H1 (cell line): ENCODE measurements around the gene FOLR3. TPM values are rescaled to one million over a fixed set of nuclear protein-coding genes. Genes with fewer than 3 reads are reported as not detected.

Experiments used
- CTCF ChIA-PET: fragments of 300-600 bp; sonication (Branson Sonifier 250); formaldehyde crosslinking; loops from one replicate; lab custom pipeline; 2021; ENCODE audit not compliant: partially characterized antibody; lab: Charles Lee
- POLR2A ChIA-PET: fragments of 300-600 bp; sonication (Branson Sonifier 250); formaldehyde crosslinking; loops from one replicate; lab custom pipeline; 2021; ENCODE audit warnings: inconsistent platforms; ENCODE audit not compliant: partially characterized antibody; lab: Charles Lee
- DNase-seq, 2 experiments: peaks; one replicate each; pipeline versions ENCODE4 v3.0.0 to v3.0.0-alpha.2; 2010 to 2022; ENCODE audit warnings: low spot score in 2 of 2, low read depth in 1 of 2, mixed read lengths in 1 of 2
- FAIRE-seq: peaks from 2 replicates; lab custom pipeline; 2011; peaks lifted over from hg19 to GRCh38; lab: Jason Lieb, UNC
- H2AFZ ChIP-seq: 2 replicates; pipeline ENCODE4 v1.8.1; 2012; ENCODE audit warnings: low read length, inconsistent platforms
- H2AK5ac ChIP-seq: 2 replicates; pipeline ENCODE4 v1.6.1; 2013; ENCODE audit warnings: low read depth, low read length
- H2BK120ac ChIP-seq: replicated peaks from 2 replicates; pipeline ENCODE3; 2013; ENCODE audit warnings: low read depth, low read length, inconsistent platforms
- H2BK12ac ChIP-seq: 2 replicates; pipeline ENCODE4 v1.6.1; 2013; ENCODE audit warnings: low read depth, low read length
- H2BK15ac ChIP-seq: 2 replicates; pipeline ENCODE4 v1.6.1; 2013; ENCODE audit warnings: low read length
- H2BK20ac ChIP-seq: 2 replicates; pipeline ENCODE4 v1.6.1; 2013; ENCODE audit warnings: low read length
- H2BK5ac ChIP-seq: 2 replicates; pipeline ENCODE4 v1.6.1; 2013; ENCODE audit warnings: low read depth, low read length
- H3K14ac ChIP-seq: 2 replicates; pipeline ENCODE4 v1.6.1; 2013; ENCODE audit warnings: inconsistent platforms; ENCODE audit not compliant: insufficient read length
- H3K18ac ChIP-seq: 2 replicates; pipeline ENCODE4 v1.6.1; 2013; ENCODE audit warnings: low read length; ENCODE audit errors: extremely low read depth
- H3K23ac ChIP-seq: 2 replicates; pipeline ENCODE4 v1.6.1; 2013; ENCODE audit warnings: inconsistent platforms; ENCODE audit not compliant: insufficient read length
- H3K23me2 ChIP-seq: 2 replicates; pipeline ENCODE4 v1.6.1; 2013; ENCODE audit warnings: low read depth, low read length
- H3K27ac ChIP-seq: 2 replicates; pipeline ENCODE4 v1.6.1; 2011; ENCODE audit warnings: low read depth, low read length, inconsistent platforms
- H3K27me3 ChIP-seq, 4 experiments: replicated peaks in 1 of 4; 1 replicate in 1 of 4; 2 replicates in 3 of 4; pipeline versions ENCODE4 v1.6.1 to v1.8.1; 2011 to 2013; ENCODE audit warnings: low read length in 3 of 4, mild to moderate bottlenecking in 3 of 4, inconsistent platforms in 2 of 4, mixed read lengths in 2 of 4, moderate library complexity in 1 of 4; ENCODE audit not compliant: control insufficient read depth in 3 of 4, insufficient read depth in 3 of 4; ENCODE audit errors: extremely low read depth in 1 of 4
- H3K36me3 ChIP-seq, 4 experiments: 2 replicates each; pipeline versions ENCODE4 v1.6.1 to v1.8.1; 2011 to 2013; ENCODE audit warnings: mild to moderate bottlenecking in 4 of 4, low read length in 3 of 4, moderate library complexity in 2 of 4, control low read depth in 1 of 4, inconsistent platforms in 1 of 4; ENCODE audit not compliant: insufficient read depth in 4 of 4, control insufficient read depth in 2 of 4
- H3K4ac ChIP-seq: replicated peaks from 2 replicates; pipeline ENCODE3; 2013; ENCODE audit warnings: low read length, low read depth, mixed read lengths, inconsistent platforms; ENCODE audit not compliant: insufficient read length
- H3K4me1 ChIP-seq, 4 experiments: replicated peaks in 1 of 4; 1 replicate in 1 of 4; 2 replicates in 3 of 4; pipeline versions ENCODE4 v1.6.1 to v1.8.1; 2011 to 2013; ENCODE audit warnings: low read length in 3 of 4, inconsistent platforms in 2 of 4, mixed read lengths in 1 of 4; ENCODE audit not compliant: insufficient read depth in 4 of 4, control insufficient read depth in 3 of 4
- H3K4me2 ChIP-seq, 2 experiments: 2 replicates each; pipeline versions ENCODE4 v1.6.1 to v1.8.1; 2011 to 2013; ENCODE audit warnings: low read depth in 2 of 2, low read length in 2 of 2, control low read depth in 1 of 2, inconsistent platforms in 1 of 2, mild to moderate bottlenecking in 1 of 2; ENCODE audit not compliant: insufficient read depth in 1 of 2
- H3K4me3 ChIP-seq, 4 experiments: fragments of 200-600, 300-600 bp in 1 of 4; sonication (generic), shearing (Covaris generic), sonication (Bioruptor Twin) in 1 of 4; 2 replicates each; pipeline versions ENCODE4 v1.5.1 to v1.8.1; 2011 to 2016; ENCODE audit warnings: low read length in 4 of 4, low read depth in 3 of 4, control low read depth in 2 of 4, inconsistent platforms in 2 of 4, mild to moderate bottlenecking in 2 of 4, mixed read lengths in 1 of 4, moderate library complexity in 1 of 4; ENCODE audit not compliant: insufficient read depth in 2 of 4; ENCODE audit errors: extremely low read depth in 1 of 4
- H3K56ac ChIP-seq: replicated peaks from 2 replicates; pipeline ENCODE3; 2013; ENCODE audit warnings: low read depth, mild to moderate bottlenecking, mixed read lengths, low read length, inconsistent platforms; ENCODE audit not compliant: insufficient read length
- H3K79me1 ChIP-seq: 2 replicates; pipeline ENCODE4 v1.6.1; 2013; ENCODE audit warnings: low read depth, low read length, control low read depth
- H3K79me2 ChIP-seq, 2 experiments: 2 replicates each; pipeline versions ENCODE4 v1.6.1 to v1.8.1; 2012 to 2013; ENCODE audit warnings: low read length in 2 of 2, mild to moderate bottlenecking in 2 of 2, inconsistent platforms in 1 of 2; ENCODE audit not compliant: insufficient read depth in 2 of 2, control insufficient read depth in 1 of 2
- H3K9ac ChIP-seq, 4 experiments: replicated peaks in 1 of 4; 1 replicate in 1 of 4; 2 replicates in 3 of 4; pipeline versions ENCODE4 v1.6.1 to v1.8.1; 2011 to 2013; ENCODE audit warnings: low read depth in 3 of 4, low read length in 3 of 4, control low read depth in 2 of 4, mild to moderate bottlenecking in 2 of 4, moderate library complexity in 2 of 4, inconsistent platforms in 1 of 4; ENCODE audit errors: extremely low read depth in 1 of 4
- H3K9me3 ChIP-seq, 2 experiments: 2 replicates each; pipeline versions ENCODE4 v1.6.1 to v1.8.1; 2012 to 2013; ENCODE audit warnings: mild to moderate bottlenecking in 2 of 2, moderate library complexity in 2 of 2, control low read depth in 1 of 2, inconsistent platforms in 1 of 2, low read depth in 1 of 2, low read length in 1 of 2, mixed read lengths in 1 of 2; ENCODE audit not compliant: insufficient read depth in 2 of 2
- H4K20me1 ChIP-seq, 2 experiments: replicated peaks in 1 of 2; 2 replicates each; pipeline versions ENCODE3 to v1.8.1; 2011 to 2013; ENCODE audit warnings: inconsistent platforms in 2 of 2, low read length in 2 of 2, mild to moderate bottlenecking in 1 of 2; ENCODE audit not compliant: insufficient read depth in 2 of 2, control insufficient read depth in 1 of 2
- H4K5ac ChIP-seq: 2 replicates; pipeline ENCODE4 v1.6.1; 2013; ENCODE audit warnings: low read length, low read depth, mixed read lengths, inconsistent platforms; ENCODE audit not compliant: insufficient read length
- H4K8ac ChIP-seq: 2 replicates; pipeline ENCODE4 v1.8.0; 2013; ENCODE audit warnings: mild to moderate bottlenecking, moderate library complexity, low read length, inconsistent platforms; ENCODE audit not compliant: insufficient read depth; ENCODE audit errors: extremely low read depth
- H4K91ac ChIP-seq: replicated peaks from 2 replicates; pipeline ENCODE3; 2013; ENCODE audit warnings: low read length, mixed read lengths, inconsistent platforms; ENCODE audit not compliant: insufficient read length
- EZH2 ChIP-seq: fragments of 200-600 bp; sonication (generic); IDR thresholded peaks from 2 replicates; pipeline ENCODE4 v1.7.1; 2012; ENCODE audit warnings: low read depth, mild to moderate bottlenecking, moderate library complexity, low read length, inconsistent platforms; ENCODE audit not compliant: severe bottlenecking
- JUND ChIP-seq: IDR thresholded peaks from 2 replicates; pipeline ENCODE4 v1.6.1; 2011; ENCODE audit warnings: mild to moderate bottlenecking, improper control_type of control experiment, low read length
- NANOG ChIP-seq: IDR thresholded peaks from 2 replicates; pipeline ENCODE4 v1.6.1; 2011; ENCODE audit warnings: low read length, low read depth, mild to moderate bottlenecking, inconsistent platforms; ENCODE audit not compliant: insufficient read depth, poor library complexity, severe bottlenecking
- SIRT6 ChIP-seq: IDR thresholded peaks from one replicate; pipeline ENCODE4 v1.7.1; 2012; ENCODE audit warnings: low read length, inconsistent platforms
- YY1 ChIP-seq: IDR thresholded peaks from 2 replicates; pipeline ENCODE4 v1.6.1; 2011; ENCODE audit warnings: low read depth, mild to moderate bottlenecking, low read length
- WGBS, 2 experiments: shearing (Covaris generic) in 1 of 2; methylation state at CpG; one replicate each; pipeline versions ENCODE4 v1.1.6 to v1.1.7; 2013 to 2015; ENCODE audit warnings: low lambda C conversion rate in 2 of 2, mixed read lengths in 2 of 2, inconsistent platforms in 1 of 2, low coverage in 1 of 2, missing lambda C conversion rate in 1 of 2; ENCODE audit not compliant: insufficient replicate concordance in 2 of 2, insufficient coverage in 1 of 2, insufficient read length in 1 of 2; ENCODE audit errors: extremely low coverage in 1 of 2, missing lambda C conversion rate in 1 of 2; 5-methylcytosine and 5-hydroxymethylcytosine counted together
- polyA plus RNA-seq, 7 experiments: library from polyadenylated mRNA; depleted of rRNA in 3 of 7; stranded (reverse) in 5 of 7; unstranded in 2 of 7; fragments of >200 nt in 5 of 7; fragments of 200-250 nt in 2 of 7; gene quantifications; 1 replicate in 5 of 7; 2 replicates in 1 of 7; 4 replicates in 1 of 7; pipeline versions ENCODE4 v1.2.1 to v1.2.3, GENCODE V29; 2011 to 2013; ENCODE audit warnings: missing spikeins in 2 of 7, mixed read lengths in 2 of 7
- total RNA-seq: library from RNA; stranded (reverse); fragmentation: NEBNext Ultra II Directional; extraction: Animal tissue kit (Norgen Biotek cat#: 25700); gene quantifications from 2 replicates; pipeline ENCODE4 v1.2.1, GENCODE V29; 2021

Gene FOLR3
- total and polyA plus RNA-seq, 2 of the 8 experiments (the other 6 are each of a cell fraction or from before 2014, with no cell fraction given), result not detected

- ChIA-PET POLR2A (no interaction called here), CTCF (interaction anchor here (1.0 to 10.4 kb wide), 6 partner anchors 10 to 161 kb away, joined by 3 to 71 read pairs (median 4); no protein-coding TSS in a partner anchor)
- TF ChIP-seq EZH2, result no peak
- TF ChIP-seq SIRT6, result no peak
- no peak for TF ChIP-seq JUND
- no peak for TF ChIP-seq NANOG
- TF ChIP-seq YY1, result no peak
- no peak overlapping the region for H4K91ac ChIP-seq
- H3K9ac ChIP-seq, result no peak overlapping the region
- no peaks in the 10 kb centered on the region for H3K36me3 ChIP-seq
- 85% methylated on average over 4 of the region's 4 CpGs; no CpG with 5 or more reads in 1 of the 2 experiments for WGBS, 2 experiments
- no peak for FAIRE-seq
- no peak overlapping the region for H2BK15ac ChIP-seq
- H3K4me1 ChIP-seq, result no peaks in the 10 kb centered on the region
- no peak overlapping the region for H2BK20ac ChIP-seq
- H3K18ac ChIP-seq, result no peak overlapping the region
- H3K27me3 ChIP-seq, result no peaks in the 10 kb centered on the region
- no peaks in the 10 kb centered on the region for H3K9me3 ChIP-seq
- no peak overlapping the region for H2AK5ac ChIP-seq
- no peak overlapping the region for H3K4ac ChIP-seq
- no peak overlapping the region for H4K5ac ChIP-seq
- H3K56ac ChIP-seq, result no peak overlapping the region
- H3K23ac ChIP-seq, result no peak overlapping the region
- no peaks in the 10 kb centered on the region for H3K79me2 ChIP-seq
- H4K20me1 ChIP-seq, result no peaks in the 10 kb centered on the region
- H2BK120ac ChIP-seq, result no peak overlapping the region
- H3K23me2 ChIP-seq, result no peaks in the 10 kb centered on the region; the same call in 1 of the 2 replicates
- H4K8ac ChIP-seq, result no peak overlapping the region
- H3K14ac ChIP-seq, result no peak overlapping the region
- no peaks in the 10 kb centered on the region for H3K79me1 ChIP-seq
- DNase-seq, result no peak
- H2BK5ac ChIP-seq, result no peak overlapping the region
- no peak overlapping the region for H2BK12ac ChIP-seq
- H3K4me2 ChIP-seq, result no peak overlapping the region
- no peak overlapping the region for H2AFZ ChIP-seq
- H3K27ac ChIP-seq, result no peak overlapping the region
- H3K4me3 ChIP-seq, result no peak overlapping the region
Observed at GRCh38 chr11:72157131-72157530, 21.6 kb downstream of the FOLR3 start.
